GM23338 (cell line): ENCODE measurements around the gene DNAJC9. TPM values are rescaled to one million over a fixed set of nuclear protein-coding genes. Genes with fewer than 3 reads are reported as not detected.

Experiments
- ATAC-seq: fragments of 200-7000 bp; cut with Tn5 transposase; 3 replicates; pipeline ENCODE4 v1.9.1; 2020
- DNase-seq: peaks from one replicate; pipeline ENCODE4 v3.0.0-alpha.2; 2015; ENCODE audit warnings: low spot score
- H2AFZ ChIP-seq: fragments of 200-600 bp; sonication (generic); 2 replicates; pipeline ENCODE4 v1.8.0; 2016; ENCODE audit warnings: antibody characterized with exemption, mild to moderate bottlenecking, moderate library complexity
- H3F3A ChIP-seq: fragments of 200-600 bp; sonication (generic); replicated peaks from 2 replicates; pipeline ENCODE4 v1.8.0; 2017; ENCODE audit warnings: antibody characterized with exemption, mixed run types, low read depth
- H3K27ac ChIP-seq: fragments of 200-600 bp; sonication (generic); 2 replicates; pipeline ENCODE4 v1.6.1; 2016; ENCODE audit warnings: low read depth
- H3K27me3 ChIP-seq: fragments of 200-600 bp; sonication (generic); 2 replicates; pipeline ENCODE4 v1.8.0; 2016; ENCODE audit warnings: mild to moderate bottlenecking, mixed run types, moderate library complexity; ENCODE audit not compliant: insufficient read depth
- H3K36me3 ChIP-seq: fragments of 200-600 bp; sonication (generic); 2 replicates; pipeline ENCODE4 v1.8.0; 2016; ENCODE audit warnings: mild to moderate bottlenecking; ENCODE audit not compliant: insufficient read depth
- H3K4me1 ChIP-seq: fragments of 200-600 bp; sonication (generic); 2 replicates; pipeline ENCODE4 v1.8.0; 2016; ENCODE audit warnings: mild to moderate bottlenecking, moderate library complexity; ENCODE audit not compliant: insufficient read depth
- H3K4me2 ChIP-seq: fragments of 200-600 bp; sonication (generic); 2 replicates; pipeline ENCODE4 v1.7.1; 2017; ENCODE audit warnings: mixed run types
- H3K4me3 ChIP-seq: fragments of 200-600 bp; sonication (generic); 2 replicates; pipeline ENCODE4 v1.6.1; 2016; ENCODE audit warnings: mixed run types
- H3K79me2 ChIP-seq: fragments of 200-600 bp; sonication (generic); replicated peaks from 2 replicates; pipeline ENCODE4 v1.8.0; 2017; ENCODE audit warnings: mild to moderate bottlenecking; ENCODE audit not compliant: insufficient read depth
- H3K9me2 ChIP-seq: fragments of 200-600 bp; sonication (generic); 2 replicates; pipeline ENCODE4 v1.8.0; 2017; ENCODE audit not compliant: insufficient read depth
- H4K20me1 ChIP-seq: fragments of 200-600 bp; sonication (generic); replicated peaks from 2 replicates; pipeline ENCODE4 v1.8.0; 2017; ENCODE audit warnings: mild to moderate bottlenecking; ENCODE audit not compliant: insufficient read depth
- H3K27ac Mint-ChIP-seq: 2 replicates; pipeline ENCODE4 v1.8.0; 2020; ENCODE audit warnings: inconsistent platforms, mild to moderate bottlenecking, moderate library complexity, mixed read lengths
- H3K27me3 Mint-ChIP-seq: 3 replicates; pipeline ENCODE4 v1.8.0; 2022; ENCODE audit warnings: low read depth, mild to moderate bottlenecking, moderate library complexity, mixed read lengths, inconsistent platforms; ENCODE audit not compliant: insufficient read depth, poor library complexity
- H3K36me3 Mint-ChIP-seq: 3 replicates; pipeline ENCODE4 v1.8.0; 2021; ENCODE audit warnings: low read depth, mild to moderate bottlenecking, inconsistent platforms, moderate library complexity, mixed read lengths
- H3K4me1 Mint-ChIP-seq: 3 replicates; pipeline ENCODE4 v1.8.0; 2020; ENCODE audit warnings: mild to moderate bottlenecking, inconsistent platforms, mixed read lengths
- H3K4me3 Mint-ChIP-seq: 3 replicates; pipeline ENCODE4 v1.8.0; 2021; ENCODE audit warnings: moderate library complexity, mild to moderate bottlenecking, inconsistent platforms, mixed read lengths
- H3K9me3 Mint-ChIP-seq: 3 replicates; pipeline ENCODE4 v1.8.0; 2020; ENCODE audit warnings: moderate library complexity, mild to moderate bottlenecking, inconsistent platforms, mixed read lengths
- CREB1 ChIP-seq: fragments of 250-450 bp; sonication (Bioruptor Pico); IDR thresholded peaks from 2 replicates; pipeline ENCODE4 v1.5.0; 2020; ENCODE audit warnings: low read depth, mild to moderate bottlenecking, moderate library complexity
- EZH2 ChIP-seq: fragments of 200-600 bp; sonication (generic); IDR thresholded peaks from one replicate; pipeline ENCODE4 v1.8.0; 2017; ENCODE audit warnings: antibody characterized with exemption, mild to moderate bottlenecking, low read depth; ENCODE audit not compliant: unreplicated experiment
- EZH2phosphoT487 ChIP-seq: fragments of 200-600 bp; sonication (generic); IDR thresholded peaks from one replicate; pipeline ENCODE4 v1.8.1; 2018; ENCODE audit warnings: antibody characterized with exemption; ENCODE audit not compliant: unreplicated experiment
- JUNB ChIP-seq: IDR thresholded peaks from one replicate; pipeline ENCODE4 v1.6.1; 2016; ENCODE audit warnings: antibody characterized with exemption; ENCODE audit not compliant: unreplicated experiment
- NANOG ChIP-seq: IDR thresholded peaks from 2 replicates; pipeline ENCODE4 v1.6.1; 2016; ENCODE audit warnings: antibody characterized with exemption, borderline replicate concordance
- POLR2AphosphoS5 ChIP-seq: IDR thresholded peaks from 2 replicates; pipeline ENCODE4 v1.6.1; 2016; ENCODE audit warnings: antibody characterized with exemption, low read depth
- STAT1 ChIP-seq: IDR thresholded peaks from one replicate; pipeline ENCODE4 v1.6.1; 2016; ENCODE audit warnings: antibody characterized with exemption; ENCODE audit not compliant: unreplicated experiment
- ZNF114 ChIP-seq: fragments of 250-450 bp; sonication (Bioruptor Pico); IDR thresholded peaks from 2 replicates; pipeline ENCODE4 v1.5.0; 2020; ENCODE audit warnings: mild to moderate bottlenecking, moderate library complexity
- ZNF331 ChIP-seq: fragments of 250-450 bp; sonication (Bioruptor Pico); IDR thresholded peaks from 2 replicates; pipeline ENCODE4 v1.5.0; 2020; ENCODE audit warnings: low read depth, mild to moderate bottlenecking, moderate library complexity
- polyA plus RNA-seq: library from polyadenylated mRNA; unstranded; fragments of >200 nt; fragmentation: Nextera tagmentation; extraction: Ambion mirVana; gene quantifications from 2 replicates; pipeline ENCODE4 v1.2.1, GENCODE V29; 2016
- total RNA-seq: library from RNA; depleted of rRNA; stranded (reverse); fragments of >200 nt; shearing (Covaris generic); gene quantifications from 2 replicates; pipeline ENCODE4 v1.2.3, GENCODE V29; 2014
- TF ChIP-seq, protein P1 (sequence below): IDR thresholded peaks from 2 replicates; pipeline ENCODE4 v1.6.1; 2016; ENCODE audit warnings: antibody characterized with exemption
- TF ChIP-seq, protein P2 (sequence below): IDR thresholded peaks from one replicate; pipeline ENCODE4 v1.6.1; 2018; ENCODE audit warnings: antibody characterized with exemption; ENCODE audit not compliant: unreplicated experiment
- TF ChIP-seq, protein P3 (sequence below): fragments of 250-450 bp; sonication (Bioruptor Pico); IDR thresholded peaks from 2 replicates; pipeline ENCODE4 v1.5.0; 2020; ENCODE audit warnings: mild to moderate bottlenecking, moderate library complexity
- TF ChIP-seq, protein P4 (sequence below), 2 experiments: fragments of 200-600 bp in 1 of 2; sonication (generic) in 1 of 2; conservative IDR thresholded peaks; 2 replicates each; pipeline versions ENCODE4 v1.5.1 to v1.6.1; 2016 to 2017; ENCODE audit warnings: antibody characterized with exemption in 2 of 2, low read depth in 2 of 2, mild to moderate bottlenecking in 2 of 2, moderate library complexity in 1 of 2

Gene DNAJC9
- total and polyA plus RNA-seq, 2 experiments from 2014 or later, result 31.0 to 33.2 TPM

DNA sequence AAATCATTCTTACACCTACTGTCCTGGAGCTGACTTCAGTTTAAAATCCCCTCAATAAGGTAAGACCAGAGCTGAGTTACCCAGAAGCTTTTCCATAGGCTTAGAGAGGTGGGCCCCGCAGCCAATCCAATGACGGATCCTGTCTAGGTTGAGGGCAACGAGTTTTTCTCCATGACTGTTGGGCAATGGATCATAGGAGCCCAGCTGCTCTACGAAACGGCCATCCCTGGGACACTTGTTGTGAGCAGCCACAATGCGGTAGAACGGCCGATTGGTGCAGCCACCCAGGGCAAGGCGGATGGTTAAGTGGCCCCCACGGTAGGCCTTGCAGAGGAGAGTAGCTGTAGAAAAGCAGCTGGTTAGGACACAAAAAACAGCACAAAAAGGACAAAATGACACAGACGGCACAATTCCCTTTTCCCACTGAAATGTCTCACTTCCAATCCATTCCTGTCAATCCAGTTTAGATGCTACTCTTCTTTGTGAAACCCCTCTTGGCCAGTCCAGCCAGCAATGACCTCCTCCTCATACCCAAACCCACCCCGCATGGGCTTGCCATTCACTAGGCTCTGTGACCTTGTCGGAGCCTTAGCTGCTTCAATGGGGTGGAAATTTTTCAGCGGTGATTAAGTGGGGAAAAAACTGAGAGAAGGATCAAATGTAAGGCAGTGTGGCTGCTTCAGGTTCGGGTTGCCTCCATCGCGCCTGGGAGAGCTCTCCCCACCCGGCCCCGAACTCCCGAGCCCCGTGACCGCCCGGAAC is 4.8 kb upstream of the DNAJC9 start:
- peak; percentile 11 for ATAC-seq
- Mint-ChIP-seq H3K27ac (peak overlapping the region; percentile 99), H3K27me3 (peaks cover 5% of the 10 kb centered on the region), H3K9me3 (no peaks in the 10 kb centered on the region), H3K4me3 (peak overlapping the region; percentile 99), H3K36me3 (peaks cover 40% of the 10 kb centered on the region), H3K4me1 (peaks cover 9% of the 10 kb centered on the region; the same call in 2 of the 3 replicates)
- H3K27me3 ChIP-seq, result no peaks in the 10 kb centered on the region
- peaks cover 55% of the 10 kb centered on the region for H3K79me2 ChIP-seq
- H3K4me3 ChIP-seq, result peak overlapping the region; percentile 78
- TF ChIP-seq, protein P1, sequence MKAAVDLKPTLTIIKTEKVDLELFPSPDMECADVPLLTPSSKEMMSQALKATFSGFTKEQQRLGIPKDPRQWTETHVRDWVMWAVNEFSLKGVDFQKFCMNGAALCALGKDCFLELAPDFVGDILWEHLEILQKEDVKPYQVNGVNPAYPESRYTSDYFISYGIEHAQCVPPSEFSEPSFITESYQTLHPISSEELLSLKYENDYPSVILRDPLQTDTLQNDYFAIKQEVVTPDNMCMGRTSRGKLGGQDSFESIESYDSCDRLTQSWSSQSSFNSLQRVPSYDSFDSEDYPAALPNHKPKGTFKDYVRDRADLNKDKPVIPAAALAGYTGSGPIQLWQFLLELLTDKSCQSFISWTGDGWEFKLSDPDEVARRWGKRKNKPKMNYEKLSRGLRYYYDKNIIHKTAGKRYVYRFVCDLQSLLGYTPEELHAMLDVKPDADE, result no peak
- TF ChIP-seq JUNB (no peak), NANOG (no peak), STAT1 (no peak), CREB1 (CRISPR knock-in tag) (no peak), EZH2 (no peak), POLR2AphosphoS5 (no peak), EZH2phosphoT487 (no peak), ZNF331 (CRISPR knock-in tag) (no peak), ZNF114 (CRISPR knock-in tag) (no peak)
- TF ChIP-seq, protein P2, sequence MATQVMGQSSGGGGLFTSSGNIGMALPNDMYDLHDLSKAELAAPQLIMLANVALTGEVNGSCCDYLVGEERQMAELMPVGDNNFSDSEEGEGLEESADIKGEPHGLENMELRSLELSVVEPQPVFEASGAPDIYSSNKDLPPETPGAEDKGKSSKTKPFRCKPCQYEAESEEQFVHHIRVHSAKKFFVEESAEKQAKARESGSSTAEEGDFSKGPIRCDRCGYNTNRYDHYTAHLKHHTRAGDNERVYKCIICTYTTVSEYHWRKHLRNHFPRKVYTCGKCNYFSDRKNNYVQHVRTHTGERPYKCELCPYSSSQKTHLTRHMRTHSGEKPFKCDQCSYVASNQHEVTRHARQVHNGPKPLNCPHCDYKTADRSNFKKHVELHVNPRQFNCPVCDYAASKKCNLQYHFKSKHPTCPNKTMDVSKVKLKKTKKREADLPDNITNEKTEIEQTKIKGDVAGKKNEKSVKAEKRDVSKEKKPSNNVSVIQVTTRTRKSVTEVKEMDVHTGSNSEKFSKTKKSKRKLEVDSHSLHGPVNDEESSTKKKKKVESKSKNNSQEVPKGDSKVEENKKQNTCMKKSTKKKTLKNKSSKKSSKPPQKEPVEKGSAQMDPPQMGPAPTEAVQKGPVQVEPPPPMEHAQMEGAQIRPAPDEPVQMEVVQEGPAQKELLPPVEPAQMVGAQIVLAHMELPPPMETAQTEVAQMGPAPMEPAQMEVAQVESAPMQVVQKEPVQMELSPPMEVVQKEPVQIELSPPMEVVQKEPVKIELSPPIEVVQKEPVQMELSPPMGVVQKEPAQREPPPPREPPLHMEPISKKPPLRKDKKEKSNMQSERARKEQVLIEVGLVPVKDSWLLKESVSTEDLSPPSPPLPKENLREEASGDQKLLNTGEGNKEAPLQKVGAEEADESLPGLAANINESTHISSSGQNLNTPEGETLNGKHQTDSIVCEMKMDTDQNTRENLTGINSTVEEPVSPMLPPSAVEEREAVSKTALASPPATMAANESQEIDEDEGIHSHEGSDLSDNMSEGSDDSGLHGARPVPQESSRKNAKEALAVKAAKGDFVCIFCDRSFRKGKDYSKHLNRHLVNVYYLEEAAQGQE, result no peak
- TF ChIP-seq, protein P3, sequence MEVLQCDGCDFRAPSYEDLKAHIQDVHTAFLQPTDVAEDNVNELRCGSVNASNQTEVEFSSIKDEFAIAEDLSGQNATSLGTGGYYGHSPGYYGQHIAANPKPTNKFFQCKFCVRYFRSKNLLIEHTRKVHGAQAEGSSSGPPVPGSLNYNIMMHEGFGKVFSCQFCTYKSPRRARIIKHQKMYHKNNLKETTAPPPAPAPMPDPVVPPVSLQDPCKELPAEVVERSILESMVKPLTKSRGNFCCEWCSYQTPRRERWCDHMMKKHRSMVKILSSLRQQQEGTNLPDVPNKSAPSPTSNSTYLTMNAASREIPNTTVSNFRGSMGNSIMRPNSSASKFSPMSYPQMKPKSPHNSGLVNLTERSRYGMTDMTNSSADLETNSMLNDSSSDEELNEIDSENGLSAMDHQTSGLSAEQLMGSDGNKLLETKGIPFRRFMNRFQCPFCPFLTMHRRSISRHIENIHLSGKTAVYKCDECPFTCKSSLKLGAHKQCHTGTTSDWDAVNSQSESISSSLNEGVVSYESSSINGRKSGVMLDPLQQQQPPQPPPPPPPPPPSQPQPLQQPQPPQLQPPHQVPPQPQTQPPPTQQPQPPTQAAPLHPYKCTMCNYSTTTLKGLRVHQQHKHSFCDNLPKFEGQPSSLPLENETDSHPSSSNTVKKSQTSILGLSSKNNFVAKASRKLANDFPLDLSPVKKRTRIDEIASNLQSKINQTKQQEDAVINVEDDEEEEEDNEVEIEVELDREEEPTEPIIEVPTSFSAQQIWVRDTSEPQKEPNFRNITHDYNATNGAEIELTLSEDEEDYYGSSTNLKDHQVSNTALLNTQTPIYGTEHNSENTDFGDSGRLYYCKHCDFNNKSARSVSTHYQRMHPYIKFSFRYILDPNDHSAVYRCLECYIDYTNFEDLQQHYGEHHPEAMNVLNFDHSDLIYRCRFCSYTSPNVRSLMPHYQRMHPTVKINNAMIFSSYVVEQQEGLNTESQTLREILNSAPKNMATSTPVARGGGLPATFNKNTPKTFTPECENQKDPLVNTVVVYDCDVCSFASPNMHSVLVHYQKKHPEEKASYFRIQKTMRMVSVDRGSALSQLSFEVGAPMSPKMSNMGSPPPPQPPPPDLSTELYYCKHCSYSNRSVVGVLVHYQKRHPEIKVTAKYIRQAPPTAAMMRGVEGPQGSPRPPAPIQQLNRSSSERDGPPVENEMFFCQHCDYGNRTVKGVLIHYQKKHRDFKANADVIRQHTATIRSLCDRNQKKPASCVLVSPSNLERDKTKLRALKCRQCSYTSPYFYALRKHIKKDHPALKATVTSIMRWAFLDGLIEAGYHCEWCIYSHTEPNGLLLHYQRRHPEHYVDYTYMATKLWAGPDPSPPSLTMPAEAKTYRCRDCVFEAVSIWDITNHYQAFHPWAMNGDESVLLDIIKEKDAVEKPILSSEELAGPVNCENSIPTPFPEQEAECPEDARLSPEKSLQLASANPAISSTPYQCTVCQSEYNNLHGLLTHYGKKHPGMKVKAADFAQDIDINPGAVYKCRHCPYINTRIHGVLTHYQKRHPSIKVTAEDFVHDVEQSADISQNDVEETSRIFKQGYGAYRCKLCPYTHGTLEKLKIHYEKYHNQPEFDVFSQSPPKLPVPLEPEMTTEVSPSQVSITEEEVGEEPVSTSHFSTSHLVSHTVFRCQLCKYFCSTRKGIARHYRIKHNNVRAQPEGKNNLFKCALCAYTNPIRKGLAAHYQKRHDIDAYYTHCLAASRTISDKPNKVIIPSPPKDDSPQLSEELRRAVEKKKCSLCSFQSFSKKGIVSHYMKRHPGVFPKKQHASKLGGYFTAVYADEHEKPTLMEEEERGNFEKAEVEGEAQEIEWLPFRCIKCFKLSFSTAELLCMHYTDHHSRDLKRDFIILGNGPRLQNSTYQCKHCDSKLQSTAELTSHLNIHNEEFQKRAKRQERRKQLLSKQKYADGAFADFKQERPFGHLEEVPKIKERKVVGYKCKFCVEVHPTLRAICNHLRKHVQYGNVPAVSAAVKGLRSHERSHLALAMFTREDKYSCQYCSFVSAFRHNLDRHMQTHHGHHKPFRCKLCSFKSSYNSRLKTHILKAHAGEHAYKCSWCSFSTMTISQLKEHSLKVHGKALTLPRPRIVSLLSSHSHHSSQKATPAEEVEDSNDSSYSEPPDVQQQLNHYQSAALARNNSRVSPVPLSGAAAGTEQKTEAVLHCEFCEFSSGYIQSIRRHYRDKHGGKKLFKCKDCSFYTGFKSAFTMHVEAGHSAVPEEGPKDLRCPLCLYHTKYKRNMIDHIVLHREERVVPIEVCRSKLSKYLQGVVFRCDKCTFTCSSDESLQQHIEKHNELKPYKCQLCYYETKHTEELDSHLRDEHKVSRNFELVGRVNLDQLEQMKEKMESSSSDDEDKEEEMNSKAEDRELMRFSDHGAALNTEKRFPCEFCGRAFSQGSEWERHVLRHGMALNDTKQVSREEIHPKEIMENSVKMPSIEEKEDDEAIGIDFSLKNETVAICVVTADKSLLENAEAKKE, result no peak
- TF ChIP-seq, protein P4, sequence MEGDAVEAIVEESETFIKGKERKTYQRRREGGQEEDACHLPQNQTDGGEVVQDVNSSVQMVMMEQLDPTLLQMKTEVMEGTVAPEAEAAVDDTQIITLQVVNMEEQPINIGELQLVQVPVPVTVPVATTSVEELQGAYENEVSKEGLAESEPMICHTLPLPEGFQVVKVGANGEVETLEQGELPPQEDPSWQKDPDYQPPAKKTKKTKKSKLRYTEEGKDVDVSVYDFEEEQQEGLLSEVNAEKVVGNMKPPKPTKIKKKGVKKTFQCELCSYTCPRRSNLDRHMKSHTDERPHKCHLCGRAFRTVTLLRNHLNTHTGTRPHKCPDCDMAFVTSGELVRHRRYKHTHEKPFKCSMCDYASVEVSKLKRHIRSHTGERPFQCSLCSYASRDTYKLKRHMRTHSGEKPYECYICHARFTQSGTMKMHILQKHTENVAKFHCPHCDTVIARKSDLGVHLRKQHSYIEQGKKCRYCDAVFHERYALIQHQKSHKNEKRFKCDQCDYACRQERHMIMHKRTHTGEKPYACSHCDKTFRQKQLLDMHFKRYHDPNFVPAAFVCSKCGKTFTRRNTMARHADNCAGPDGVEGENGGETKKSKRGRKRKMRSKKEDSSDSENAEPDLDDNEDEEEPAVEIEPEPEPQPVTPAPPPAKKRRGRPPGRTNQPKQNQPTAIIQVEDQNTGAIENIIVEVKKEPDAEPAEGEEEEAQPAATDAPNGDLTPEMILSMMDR (conservative IDR thresholded peaks at IDR 0.05; ENCODE audit: low read depth in 2 of 2), result no peak
- H3K9me2 ChIP-seq, result no peaks in the 10 kb centered on the region
- peak overlapping the region; percentile 96 for H3K4me2 ChIP-seq
- no peaks in the 10 kb centered on the region for H4K20me1 ChIP-seq
- H3K36me3 ChIP-seq, result peaks cover 21% of the 10 kb centered on the region
- peaks cover 16% of the 10 kb centered on the region for H3F3A ChIP-seq
- DNase-seq, result peak; percentile 54
- H3K27ac ChIP-seq, result peak overlapping the region; percentile 91
- H3K4me1 ChIP-seq, result peaks cover 17% of the 10 kb centered on the region
- H2AFZ ChIP-seq, result peak overlapping the region; percentile 66; the same call in 1 of the 2 replicates
